H1 (cell line): Measurements from ENCODE around the gene CNNM3. TPM values are rescaled to one million over a fixed set of nuclear protein-coding genes. Genes with fewer than 3 reads are reported as not detected.

Source experiments
- CTBP2 ChIP-seq: IDR thresholded peaks from 2 replicates; pipeline ENCODE4 v1.7.0; 2011; ENCODE audit warnings: borderline replicate concordance, mild to moderate bottlenecking, moderate library complexity, mixed read lengths, low read length; ENCODE audit not compliant: insufficient read depth, insufficient read length
- HDAC2 ChIP-seq, 2 experiments: fragments of 300-600 bp in 1 of 2; sonication (generic) in 1 of 2; IDR thresholded peaks; 2 replicates each; pipeline ENCODE4 v1.6.1; 2011 to 2012; ENCODE audit warnings: low read depth in 2 of 2, low read length in 2 of 2, mild to moderate bottlenecking in 2 of 2, moderate library complexity in 2 of 2, borderline replicate concordance in 1 of 2, inconsistent platforms in 1 of 2
- KDM5A ChIP-seq: fragments of 200-600 bp; IDR thresholded peaks from 2 replicates; pipeline ENCODE4 v1.7.1; 2012; ENCODE audit warnings: mild to moderate bottlenecking, low read length, inconsistent platforms, mixed read lengths
- SP1 ChIP-seq: IDR thresholded peaks from 2 replicates; pipeline ENCODE4 v1.6.1; 2011; ENCODE audit warnings: low read depth, low read length
- ZNF274 ChIP-seq: IDR thresholded peaks from 2 replicates; pipeline ENCODE4 v1.7.0; 2012; ENCODE audit warnings: low read length, borderline replicate concordance; ENCODE audit errors: extremely low read depth
- polyA plus RNA-seq, 7 experiments: library from polyadenylated mRNA; depleted of rRNA in 3 of 7; stranded (reverse) in 5 of 7; unstranded in 2 of 7; fragments of >200 nt in 5 of 7; fragments of 200-250 nt in 2 of 7; gene quantifications; 1 replicate in 5 of 7; 2 replicates in 1 of 7; 4 replicates in 1 of 7; pipeline versions ENCODE4 v1.2.1 to v1.2.3, GENCODE V29; 2011 to 2013; ENCODE audit warnings: missing spikeins in 2 of 7, mixed read lengths in 2 of 7
- total RNA-seq: library from RNA; stranded (reverse); fragmentation: NEBNext Ultra II Directional; extraction: Animal tissue kit (Norgen Biotek cat#: 25700); gene quantifications from 2 replicates; pipeline ENCODE4 v1.2.1, GENCODE V29; 2021

The CNNM3 gene
- total and polyA plus RNA-seq, 2 of the 8 experiments (the other 6 are each of a cell fraction or from before 2014, with no cell fraction given) = 29.1 to 29.2 TPM

DNA sequence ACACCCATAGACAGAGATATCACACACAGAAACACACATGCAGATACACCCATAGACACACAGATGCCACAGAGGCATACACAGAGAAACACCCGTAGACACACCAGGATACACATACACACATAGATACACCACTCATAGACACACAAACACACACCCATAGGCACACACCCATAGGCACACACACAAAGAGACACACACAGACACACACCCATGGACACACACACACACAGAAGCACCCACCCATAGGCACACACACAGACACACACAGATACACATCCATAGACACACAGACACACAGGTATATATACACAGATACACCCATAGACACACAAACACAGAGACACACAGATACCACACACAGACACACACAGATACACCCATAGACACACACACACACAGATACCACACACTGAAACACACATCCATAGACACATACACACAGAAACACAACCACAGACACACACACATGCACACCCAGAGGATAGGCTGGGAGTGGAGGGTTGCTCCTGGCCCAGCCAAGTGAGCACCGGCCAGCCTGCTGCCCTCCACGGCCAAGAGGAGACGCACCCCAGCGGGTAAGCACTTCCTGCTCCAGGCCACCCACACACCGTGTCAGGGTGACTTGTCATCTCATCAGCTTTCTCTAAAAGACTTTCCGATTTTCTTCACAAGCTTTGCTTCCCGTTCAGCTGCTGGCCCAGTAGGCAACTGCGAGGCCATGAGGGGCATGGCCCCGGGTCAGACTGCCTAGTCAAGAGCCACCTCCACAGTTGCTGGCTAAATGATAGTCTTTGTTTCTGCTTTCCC lies 14.1 kb upstream of the CNNM3 start (continued):
- TF ChIP-seq CTBP2 (no peak), ZNF274 (no peak), KDM5A (no peak), SP1 (no peak), HDAC2 (IDR thresholded peaks at IDR 0.05; ENCODE audit: borderline replicate concordance in 1 of 2, low read depth in 2 of 2, low read length in 2 of 2) (no peak)
